ENCODE data around the gene DNAH14.
A peak's percentile ranks its signal among the peaks of the same experiment; 100 is the strongest.

DNAH14 gene

DNA sequence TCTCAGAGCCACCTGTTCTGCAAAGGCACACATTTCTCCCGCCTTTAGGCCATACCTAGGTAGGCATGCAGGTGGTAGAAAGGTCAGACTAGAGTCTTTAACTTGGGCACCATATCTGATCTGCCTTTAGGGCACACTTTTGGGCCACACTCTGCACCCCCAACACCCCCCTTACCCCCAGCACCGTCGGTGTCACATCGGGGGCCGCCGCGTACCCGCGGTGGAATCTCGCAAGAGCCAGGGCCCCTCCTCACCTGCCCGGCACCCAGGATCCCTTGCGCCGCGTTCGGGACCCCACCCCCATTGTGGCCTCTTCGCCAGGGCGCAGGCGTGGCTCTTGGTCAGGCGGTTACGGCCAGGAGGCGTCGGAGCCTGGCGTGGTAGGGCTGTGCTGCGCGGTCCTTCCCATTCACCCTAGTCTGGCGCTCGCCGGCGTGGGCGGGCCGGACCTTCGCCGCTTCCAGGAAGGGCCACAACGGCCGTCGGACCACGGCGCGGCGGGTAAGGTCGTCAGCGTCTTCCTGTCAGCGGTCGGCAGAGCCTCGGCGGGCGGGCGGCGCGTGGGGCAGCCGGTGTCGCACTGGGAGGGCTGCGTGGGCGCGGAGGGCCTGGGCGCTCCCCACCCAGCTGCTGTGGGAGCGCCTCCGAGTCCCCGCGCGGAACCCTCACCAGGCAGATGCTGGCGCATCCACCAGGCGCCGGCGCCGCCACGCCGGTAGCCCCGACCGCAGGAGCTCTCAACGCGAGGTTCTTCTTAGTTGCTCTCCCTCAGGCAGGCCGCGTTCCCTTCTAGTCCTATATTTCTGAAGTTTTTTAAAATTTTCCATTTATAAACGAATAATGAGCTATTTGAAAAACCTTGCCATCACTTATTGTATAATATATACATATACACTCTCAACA, at the start of gene DNAH14:
Gene DNAH14 (plus strand): TSS at position 341 of the 903 bp plus-strand sequence. CDS start 23,028 bp downstream, outside the sequence.
- TF ChIP-seq YY1 (IDR thresholded peaks at IDR 0.05; ENCODE audit: low read depth) (no peak), TAF1 (IDR thresholded peaks at IDR 0.05; ENCODE audit: low read depth) (peak; percentile 81), RAD21 (IDR thresholded peaks at IDR 0.05; ENCODE audit: low read depth) (no peak), TEAD4 (IDR thresholded peaks at IDR 0.05) (no peak), TCF12 (IDR thresholded peaks at IDR 0.05; ENCODE audit: low read depth) (peak; percentile 63; the same call in 1 of the 2 replicates), CREB1 (IDR thresholded peaks at IDR 0.05; ENCODE audit: low read depth) (no peak), FOXM1 (IDR thresholded peaks at IDR 0.05; ENCODE audit: borderline replicate concordance, low read depth) (no peak), NFIC (IDR thresholded peaks at IDR 0.05) (no peak), EP300 (IDR thresholded peaks at IDR 0.05; ENCODE audit: borderline replicate concordance) (no peak), CEBPB (IDR thresholded peaks at IDR 0.05) (no peak), EGR1 (IDR thresholded peaks at IDR 0.05) (peak; percentile 89), ZBTB7A (IDR thresholded peaks at IDR 0.05; ENCODE audit: low read depth) (peak; percentile 39; the same call in 1 of the 2 replicates)
- TF ChIP-seq, protein P1, sequence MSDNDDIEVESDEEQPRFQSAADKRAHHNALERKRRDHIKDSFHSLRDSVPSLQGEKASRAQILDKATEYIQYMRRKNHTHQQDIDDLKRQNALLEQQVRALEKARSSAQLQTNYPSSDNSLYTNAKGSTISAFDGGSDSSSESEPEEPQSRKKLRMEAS (IDR thresholded peaks at IDR 0.05) = peak; percentile 94
- TF ChIP-seq, protein P2, sequence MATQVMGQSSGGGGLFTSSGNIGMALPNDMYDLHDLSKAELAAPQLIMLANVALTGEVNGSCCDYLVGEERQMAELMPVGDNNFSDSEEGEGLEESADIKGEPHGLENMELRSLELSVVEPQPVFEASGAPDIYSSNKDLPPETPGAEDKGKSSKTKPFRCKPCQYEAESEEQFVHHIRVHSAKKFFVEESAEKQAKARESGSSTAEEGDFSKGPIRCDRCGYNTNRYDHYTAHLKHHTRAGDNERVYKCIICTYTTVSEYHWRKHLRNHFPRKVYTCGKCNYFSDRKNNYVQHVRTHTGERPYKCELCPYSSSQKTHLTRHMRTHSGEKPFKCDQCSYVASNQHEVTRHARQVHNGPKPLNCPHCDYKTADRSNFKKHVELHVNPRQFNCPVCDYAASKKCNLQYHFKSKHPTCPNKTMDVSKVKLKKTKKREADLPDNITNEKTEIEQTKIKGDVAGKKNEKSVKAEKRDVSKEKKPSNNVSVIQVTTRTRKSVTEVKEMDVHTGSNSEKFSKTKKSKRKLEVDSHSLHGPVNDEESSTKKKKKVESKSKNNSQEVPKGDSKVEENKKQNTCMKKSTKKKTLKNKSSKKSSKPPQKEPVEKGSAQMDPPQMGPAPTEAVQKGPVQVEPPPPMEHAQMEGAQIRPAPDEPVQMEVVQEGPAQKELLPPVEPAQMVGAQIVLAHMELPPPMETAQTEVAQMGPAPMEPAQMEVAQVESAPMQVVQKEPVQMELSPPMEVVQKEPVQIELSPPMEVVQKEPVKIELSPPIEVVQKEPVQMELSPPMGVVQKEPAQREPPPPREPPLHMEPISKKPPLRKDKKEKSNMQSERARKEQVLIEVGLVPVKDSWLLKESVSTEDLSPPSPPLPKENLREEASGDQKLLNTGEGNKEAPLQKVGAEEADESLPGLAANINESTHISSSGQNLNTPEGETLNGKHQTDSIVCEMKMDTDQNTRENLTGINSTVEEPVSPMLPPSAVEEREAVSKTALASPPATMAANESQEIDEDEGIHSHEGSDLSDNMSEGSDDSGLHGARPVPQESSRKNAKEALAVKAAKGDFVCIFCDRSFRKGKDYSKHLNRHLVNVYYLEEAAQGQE (IDR thresholded peaks at IDR 0.05; ENCODE audit: low read depth) = no peak
- TF ChIP-seq, protein P3, sequence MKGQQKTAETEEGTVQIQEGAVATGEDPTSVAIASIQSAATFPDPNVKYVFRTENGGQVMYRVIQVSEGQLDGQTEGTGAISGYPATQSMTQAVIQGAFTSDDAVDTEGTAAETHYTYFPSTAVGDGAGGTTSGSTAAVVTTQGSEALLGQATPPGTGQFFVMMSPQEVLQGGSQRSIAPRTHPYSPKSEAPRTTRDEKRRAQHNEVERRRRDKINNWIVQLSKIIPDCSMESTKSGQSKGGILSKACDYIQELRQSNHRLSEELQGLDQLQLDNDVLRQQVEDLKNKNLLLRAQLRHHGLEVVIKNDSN (IDR thresholded peaks at IDR 0.05) = peak; percentile 61

DNA sequence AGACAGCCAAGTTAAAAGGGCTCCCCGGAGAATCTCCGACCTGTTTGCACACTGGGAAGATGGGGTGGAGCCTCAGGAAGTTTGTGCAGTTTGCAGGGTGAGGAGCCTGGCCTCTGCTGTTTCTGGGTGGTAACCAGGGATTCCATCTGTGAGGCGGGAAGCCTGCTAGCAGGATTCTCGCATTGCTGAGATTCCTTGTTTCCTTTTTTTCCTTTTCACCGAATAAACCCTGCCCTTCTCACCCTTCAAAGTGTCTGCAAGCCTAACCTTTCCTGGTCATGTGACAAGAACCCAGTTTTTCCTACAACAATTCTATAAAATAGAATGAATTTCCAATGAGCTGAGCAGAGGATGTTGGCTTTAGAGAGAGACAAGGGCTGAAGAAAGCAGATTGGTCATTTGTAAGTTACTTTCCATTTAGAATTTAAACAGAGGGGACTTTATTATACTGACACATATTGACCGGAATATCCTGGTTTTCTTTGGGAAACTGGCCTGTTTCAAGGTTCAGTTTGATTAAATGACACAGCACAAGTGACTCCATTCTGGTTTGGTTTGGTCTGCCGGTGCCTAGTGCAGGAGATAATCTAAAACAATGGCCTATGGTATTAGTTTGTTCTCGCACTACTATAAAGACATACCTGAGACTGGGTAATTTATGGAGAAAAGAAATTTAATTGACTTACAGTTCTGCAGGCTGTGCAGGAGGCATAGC, 48.7 kb upstream of the DNAH14 start:
- TF ChIP-seq ZBTB7A (IDR thresholded peaks at IDR 0.05; ENCODE audit: low read depth) (no peak), CEBPB (IDR thresholded peaks at IDR 0.05) (no peak), YY1 (IDR thresholded peaks at IDR 0.05; ENCODE audit: low read depth) (no peak), TEAD4 (IDR thresholded peaks at IDR 0.05) (no peak), TAF1 (IDR thresholded peaks at IDR 0.05; ENCODE audit: low read depth) (no peak), NFIC (IDR thresholded peaks at IDR 0.05) (no peak), RAD21 (IDR thresholded peaks at IDR 0.05; ENCODE audit: low read depth) (no peak), EGR1 (IDR thresholded peaks at IDR 0.05) (no peak), TCF12 (IDR thresholded peaks at IDR 0.05; ENCODE audit: low read depth) (no peak), CREB1 (IDR thresholded peaks at IDR 0.05; ENCODE audit: low read depth) (no peak), FOXM1 (IDR thresholded peaks at IDR 0.05; ENCODE audit: borderline replicate concordance, low read depth) (no peak), EP300 (IDR thresholded peaks at IDR 0.05; ENCODE audit: borderline replicate concordance) (no peak)
- TF ChIP-seq, protein P1 (IDR thresholded peaks at IDR 0.05) = no peak
- TF ChIP-seq, protein P2 (IDR thresholded peaks at IDR 0.05; ENCODE audit: low read depth) = no peak
- TF ChIP-seq, protein P3 (IDR thresholded peaks at IDR 0.05) = no peak

DNA sequence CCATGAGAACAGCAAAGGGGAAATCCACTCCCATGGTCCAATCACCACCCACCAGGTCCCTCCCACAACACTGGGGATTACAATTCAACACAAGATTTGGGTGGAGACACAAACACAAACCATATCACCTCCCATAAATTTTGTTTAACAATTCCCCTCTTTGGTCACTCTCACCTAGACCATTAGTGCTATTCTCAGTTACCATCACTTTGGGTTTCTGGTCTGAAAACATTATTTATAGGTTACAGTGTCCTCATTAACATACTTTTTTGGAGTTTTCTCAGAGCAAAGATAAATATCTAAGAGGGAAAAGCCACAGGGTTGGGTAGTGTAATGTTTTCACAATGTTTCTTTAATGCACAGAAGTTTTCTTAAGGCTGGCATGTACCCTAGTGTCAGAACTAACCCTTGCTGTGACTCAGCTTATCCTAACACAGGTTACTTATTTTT, 47.7 kb upstream of the DNAH14 start:
- TF ChIP-seq NFIC (IDR thresholded peaks at IDR 0.05) (no peak), CREB1 (IDR thresholded peaks at IDR 0.05; ENCODE audit: low read depth) (no peak), ZBTB7A (IDR thresholded peaks at IDR 0.05; ENCODE audit: low read depth) (no peak), CEBPB (IDR thresholded peaks at IDR 0.05) (no peak), EP300 (IDR thresholded peaks at IDR 0.05; ENCODE audit: borderline replicate concordance) (no peak), TEAD4 (IDR thresholded peaks at IDR 0.05) (no peak)
- TF ChIP-seq, protein P2 (IDR thresholded peaks at IDR 0.05; ENCODE audit: low read depth) = no peak

Data from Ishikawa (cell line).